ENCODE measurements around the gene RTP1. TPM values are rescaled to one million over a fixed set of nuclear protein-coding genes. Genes with fewer than 3 reads are reported as not detected.
A peak's percentile ranks its signal among the peaks of the same experiment; 100 is the strongest.

Gene RTP1
- total RNA-seq, 4 donors from 2014 or later = not detected

DNA sequence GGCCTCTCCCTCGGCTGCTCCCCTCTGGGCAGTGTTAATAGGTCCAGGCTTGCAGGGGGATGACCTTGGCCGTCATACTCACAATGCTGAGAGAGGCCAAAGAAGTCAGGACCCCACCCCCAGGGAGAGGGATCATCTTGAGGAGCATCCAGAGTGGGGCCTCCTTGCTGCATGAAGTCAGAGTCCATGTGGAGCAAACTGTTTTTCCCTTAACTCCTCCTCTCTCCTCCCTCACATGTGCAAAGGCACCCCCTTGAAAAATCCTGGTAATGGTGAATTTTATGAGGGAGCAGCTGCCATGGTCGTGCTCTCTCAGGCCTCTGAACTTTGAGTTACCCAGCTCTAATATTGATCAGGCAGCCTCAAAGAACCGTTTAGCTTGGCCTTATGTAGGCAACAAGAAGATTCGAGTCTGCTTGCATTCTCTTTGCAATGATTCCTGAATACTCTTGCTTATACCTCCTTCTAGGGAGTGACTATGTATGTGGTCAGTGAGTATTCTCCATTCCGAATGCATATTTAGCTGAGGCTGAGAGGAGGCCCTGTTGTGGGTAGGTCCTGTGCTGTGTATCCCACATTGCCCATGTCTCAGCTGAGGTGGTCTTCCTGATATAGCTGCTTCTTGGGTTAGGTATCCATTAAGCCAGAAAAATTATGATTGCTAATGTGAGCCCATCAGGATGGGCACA, 34.9 kb upstream of the RTP1 start:
- intact Hi-C loops (cut with DNase I; ENCODE audit: low total_unique reads) = loop anchor here (10.0 kb wide), 1 partner anchor 548 kb away; the partner anchor contains the start of gene AHSG

DNA sequence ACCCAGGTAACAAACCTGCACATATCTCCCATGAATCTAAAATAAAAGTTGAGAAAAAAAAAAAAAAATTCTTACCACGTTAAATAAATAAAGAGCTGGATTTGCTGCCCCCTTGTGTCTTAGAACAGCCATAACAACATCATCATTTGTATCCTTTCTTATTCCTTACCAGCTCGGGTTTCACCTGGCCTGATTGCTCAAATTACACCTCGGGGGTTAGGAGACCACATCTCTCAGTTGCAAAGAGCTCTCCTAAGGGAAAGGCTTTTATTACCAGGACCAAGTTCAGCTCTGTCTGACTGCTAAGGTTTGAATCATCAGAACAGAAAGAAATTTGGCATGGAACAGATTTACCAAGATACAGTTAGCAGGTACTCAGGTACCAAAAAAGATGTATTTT, 32.1 kb upstream of the RTP1 start:
- intact Hi-C loops (cut with DNase I; ENCODE audit: low total_unique reads) = loop anchor here (1.0 to 10.0 kb wide), 3 partner anchors 233 to 550 kb away; partner anchors contain the start of genes AHSG and ST6GAL1
- DNase-seq (peak in 1 of 2 donors; percentile 15), ATAC-seq (peak; percentile 68 to 90)
- TF ChIP-seq POLR2A (IDR thresholded peaks at IDR 0.05) = no peak
- TF ChIP-seq, protein P1, sequence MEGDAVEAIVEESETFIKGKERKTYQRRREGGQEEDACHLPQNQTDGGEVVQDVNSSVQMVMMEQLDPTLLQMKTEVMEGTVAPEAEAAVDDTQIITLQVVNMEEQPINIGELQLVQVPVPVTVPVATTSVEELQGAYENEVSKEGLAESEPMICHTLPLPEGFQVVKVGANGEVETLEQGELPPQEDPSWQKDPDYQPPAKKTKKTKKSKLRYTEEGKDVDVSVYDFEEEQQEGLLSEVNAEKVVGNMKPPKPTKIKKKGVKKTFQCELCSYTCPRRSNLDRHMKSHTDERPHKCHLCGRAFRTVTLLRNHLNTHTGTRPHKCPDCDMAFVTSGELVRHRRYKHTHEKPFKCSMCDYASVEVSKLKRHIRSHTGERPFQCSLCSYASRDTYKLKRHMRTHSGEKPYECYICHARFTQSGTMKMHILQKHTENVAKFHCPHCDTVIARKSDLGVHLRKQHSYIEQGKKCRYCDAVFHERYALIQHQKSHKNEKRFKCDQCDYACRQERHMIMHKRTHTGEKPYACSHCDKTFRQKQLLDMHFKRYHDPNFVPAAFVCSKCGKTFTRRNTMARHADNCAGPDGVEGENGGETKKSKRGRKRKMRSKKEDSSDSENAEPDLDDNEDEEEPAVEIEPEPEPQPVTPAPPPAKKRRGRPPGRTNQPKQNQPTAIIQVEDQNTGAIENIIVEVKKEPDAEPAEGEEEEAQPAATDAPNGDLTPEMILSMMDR (IDR thresholded peaks at IDR 0.05 in 4 of 5, conservative IDR thresholded peaks at IDR 0.05 in 1 of 5) = peak; percentile 55 to 83 (median 69)
- no peak overlapping the region for H3K27ac ChIP-seq
- no peaks in the 10 kb centered on the region for H3K36me3 ChIP-seq
- no peaks in the 10 kb centered on the region for H3K9me3 ChIP-seq
- no peaks in the 10 kb centered on the region for H3K27me3 ChIP-seq
- peaks cover 11 to 24% of the 10 kb centered on the region in 2 donors for H3K4me1 ChIP-seq
- H3K4me3 ChIP-seq = no peak overlapping the region
- in situ Hi-C loops (cut with MboI; ENCODE audit: low sequenced_read_pairs in 4 of 4) = loop anchor here (10.0 to 25.0 kb wide), 2 partner anchors 320 to 553 kb away; partner anchors contain the start of genes AHSG (in 4 of the 4) and ADIPOQ (in 1 of the 4)

More for the DNA sequence above, 34.9 kb upstream of the RTP1 start:
- Histone ChIP-seq H3K36me3 (no peaks in the 10 kb centered on the region), H3K27ac (no peak overlapping the region), H3K27me3 (no peaks in the 10 kb centered on the region), H3K4me3 (no peak overlapping the region), H3K9me3 (no peaks in the 10 kb centered on the region), H3K4me1 (peaks cover 10 to 19% of the 10 kb centered on the region in 2 donors)
- no peak for DNase-seq
- TF ChIP-seq, protein P1 (IDR thresholded peaks at IDR 0.05 in 4 of 5, conservative IDR thresholded peaks at IDR 0.05 in 1 of 5) = no peak
- no peak for TF ChIP-seq POLR2A (IDR thresholded peaks at IDR 0.05)
- no peak for ATAC-seq
- in situ Hi-C loops (cut with MboI; ENCODE audit: low sequenced_read_pairs in 4 of 4) = loop anchor here (5.0 to 25.0 kb wide), 3 partner anchors 315 to 550 kb away; partner anchors contain the start of genes AHSG (in 4 of the 4) and ADIPOQ (in 1 of the 4)

DNA sequence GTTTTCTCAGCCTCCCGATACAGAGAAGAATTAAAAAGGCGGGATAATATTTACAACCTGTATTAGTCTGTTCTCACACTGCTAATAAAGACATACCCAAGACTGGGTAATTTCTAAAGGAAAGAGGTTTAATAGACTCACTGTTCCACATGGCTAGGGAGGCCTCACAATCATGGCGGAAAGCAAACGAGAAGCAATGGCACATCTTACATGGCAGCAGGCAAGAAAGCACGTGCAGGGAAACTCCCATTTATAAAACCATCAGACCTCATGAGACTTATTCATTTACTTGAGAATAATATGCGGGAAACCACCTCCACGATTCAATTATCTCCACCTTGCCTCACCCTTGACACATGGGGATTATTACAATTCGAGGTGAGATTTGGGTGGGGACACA, 30.5 kb upstream of the RTP1 start:
- H3K27ac ChIP-seq = no peak overlapping the region
- H3K4me3 ChIP-seq = no peak overlapping the region
- in situ Hi-C loops (cut with MboI; ENCODE audit: low sequenced_read_pairs in 4 of 4) (loop anchor here (10.0 to 25.0 kb wide), 2 partner anchors 322 to 554 kb away; partner anchors contain the start of genes AHSG (in 4 of the 4) and ADIPOQ (in 1 of the 4)), intact Hi-C loops (cut with DNase I; ENCODE audit: low total_unique reads) (loop anchor here (5.0 to 10.0 kb wide), 2 partner anchors 234 to 552 kb away; partner anchors contain the start of genes AHSG and ST6GAL1)
- H3K27me3 ChIP-seq = no peaks in the 10 kb centered on the region
- H3K9me3 ChIP-seq = no peaks in the 10 kb centered on the region
- no peak for TF ChIP-seq POLR2A (IDR thresholded peaks at IDR 0.05)
- TF ChIP-seq, protein P1 (IDR thresholded peaks at IDR 0.05 in 4 of 5, conservative IDR thresholded peaks at IDR 0.05 in 1 of 5) = no peak
- peaks cover 11 to 24% of the 10 kb centered on the region in 2 donors for H3K4me1 ChIP-seq
- no peak for ATAC-seq
- no peaks in the 10 kb centered on the region for H3K36me3 ChIP-seq
- DNase-seq = no peak

DNA sequence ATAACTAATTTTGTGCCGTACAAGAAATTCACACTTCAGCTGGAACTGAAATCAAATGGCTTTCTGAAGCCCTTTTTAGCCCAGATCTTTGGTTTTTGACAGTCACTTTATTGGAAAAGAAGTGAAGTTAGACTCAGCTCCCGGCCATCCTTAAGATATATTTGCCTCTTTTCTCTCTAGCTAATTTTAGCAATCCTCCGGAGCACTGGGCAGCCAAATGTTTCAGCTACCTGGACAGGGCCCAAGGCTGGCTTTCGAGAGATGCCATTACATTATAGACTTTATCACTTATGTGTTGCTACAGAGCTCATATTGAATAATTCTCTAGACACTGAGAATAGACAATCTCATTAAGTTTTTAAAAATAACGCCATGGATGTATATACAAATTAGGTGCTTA, 29.5 kb upstream of the RTP1 start:
- intact Hi-C loops (cut with DNase I; ENCODE audit: low total_unique reads) (loop anchor here (5.0 to 10.0 kb wide), 2 partner anchors 235 to 553 kb away; partner anchors contain the start of genes AHSG and ST6GAL1), in situ Hi-C loops (cut with MboI; ENCODE audit: low sequenced_read_pairs in 4 of 4) (loop anchor here (10.0 to 25.0 kb wide), 2 partner anchors 323 to 555 kb away; partner anchors contain the start of genes AHSG (in 4 of the 4) and ADIPOQ (in 1 of the 4))
- Histone ChIP-seq H3K4me1 (peaks cover 11 to 24% of the 10 kb centered on the region in 2 donors), H3K9me3 (no peaks in the 10 kb centered on the region), H3K4me3 (no peak overlapping the region), H3K36me3 (no peaks in the 10 kb centered on the region), H3K27me3 (no peaks in the 10 kb centered on the region), H3K27ac (peak overlapping the region in 1 of 4 donors; percentile 23)
- no peak for DNase-seq
- ATAC-seq = peak in 1 of 2 donors; percentile 28
- TF ChIP-seq, protein P1 (IDR thresholded peaks at IDR 0.05 in 4 of 5, conservative IDR thresholded peaks at IDR 0.05 in 1 of 5) = no peak
- no peak for TF ChIP-seq POLR2A (IDR thresholded peaks at IDR 0.05)

Measured in gastrocnemius medialis (tissue), 4 donors.